Left lung (tissue), 10 donors: ENCODE data around the gene ASB6. TPM values are rescaled to one million over a fixed set of nuclear protein-coding genes. Genes with fewer than 3 reads are reported as not detected.

Experiments used
- ATAC-seq: fragments of 200-7000 bp; cut with Tn5 transposase; one replicate; pipeline ENCODE4 v1.9.1; 2020; ENCODE audit warnings: moderate library complexity
- DNase-seq, 4 donors: peaks; one replicate each; pipeline ENCODE4 v3.0.0-alpha.2; 2013 to 2020
- H3K27ac ChIP-seq, 2 donors: fragments of 200-600 bp; sonication (generic) in 1 of 2; one replicate each; pipeline versions ENCODE4 v1.5.0 to v1.8.0; 2020 to 2021
- H3K27me3 ChIP-seq, 2 donors: fragments of 200-600 bp; sonication (generic) in 1 of 2; one replicate each; pipeline versions ENCODE4 v1.5.0 to v1.8.0; 2020 to 2021
- H3K36me3 ChIP-seq, 2 donors: fragments of 200-600 bp; sonication (generic) in 1 of 2; one replicate each; pipeline versions ENCODE4 v1.5.0 to v1.8.0; 2020 to 2021
- H3K4me1 ChIP-seq, 2 donors: fragments of 200-600 bp; one replicate each; pipeline ENCODE4 v1.8.0; 2021
- H3K4me3 ChIP-seq, 2 donors: fragments of 200-600 bp; sonication (generic) in 1 of 2; one replicate each; pipeline versions ENCODE4 v1.5.0 to v1.8.0; 2020 to 2021; ENCODE audit warnings: mild to moderate bottlenecking in 1 of 2
- H3K9me3 ChIP-seq, 2 donors: fragments of 200-600 bp; sonication (generic) in 1 of 2; one replicate each; pipeline versions ENCODE4 v1.5.0 to v1.8.0; 2020 to 2021
- intact Hi-C, 2 donors: fragments of 100-400 bp; cut with DNase I; formaldehyde crosslinking; loops; one replicate each; pipeline versions ENCODE4 v1.11.2 to v1.14.2; 2022
- polyA plus RNA-seq, 6 donors: library from polyadenylated mRNA; unstranded; fragments of 120-200 nt; gene quantifications; one replicate each; pipeline ENCODE4 v1.2.1, GENCODE V29; 2013; ENCODE audit not compliant: insufficient read length in 6 of 6
- total RNA-seq, 2 donors: library from RNA; stranded (reverse); fragmentation: NEBNext Ultra II Directional; extraction: Animal tissue kit (Norgen Biotek cat#: 25700); gene quantifications; one replicate each; pipeline ENCODE4 v1.2.1, GENCODE V29; 2021
- TF ChIP-seq, protein P1 (sequence below), 2 donors: fragments of 200-600 bp; sonication (generic) in 1 of 2; IDR thresholded peaks; one replicate each; pipeline versions ENCODE4 v1.5.0 to v1.8.0; 2021; ENCODE audit warnings: antibody characterized with exemption in 2 of 2
- donor health status: DM: no; HTN: yes; CAD: no.
- donor health status: DM: no; HTN: no; CAD: no.

Gene ASB6
- total and polyA plus RNA-seq, 8 donors, result 14.0 to 18.0 (median 15.7) TPM

- ATAC-seq (no peak), DNase-seq (no peak)
- no peaks in the 10 kb centered on the region for H3K9me3 ChIP-seq
- H3K4me1 ChIP-seq, result peaks cover 5 to 12% of the 10 kb centered on the region in 2 donors
- intact Hi-C loops, result no loop called here
- H3K36me3 ChIP-seq, result no peaks in the 10 kb centered on the region
- TF ChIP-seq, protein P1, sequence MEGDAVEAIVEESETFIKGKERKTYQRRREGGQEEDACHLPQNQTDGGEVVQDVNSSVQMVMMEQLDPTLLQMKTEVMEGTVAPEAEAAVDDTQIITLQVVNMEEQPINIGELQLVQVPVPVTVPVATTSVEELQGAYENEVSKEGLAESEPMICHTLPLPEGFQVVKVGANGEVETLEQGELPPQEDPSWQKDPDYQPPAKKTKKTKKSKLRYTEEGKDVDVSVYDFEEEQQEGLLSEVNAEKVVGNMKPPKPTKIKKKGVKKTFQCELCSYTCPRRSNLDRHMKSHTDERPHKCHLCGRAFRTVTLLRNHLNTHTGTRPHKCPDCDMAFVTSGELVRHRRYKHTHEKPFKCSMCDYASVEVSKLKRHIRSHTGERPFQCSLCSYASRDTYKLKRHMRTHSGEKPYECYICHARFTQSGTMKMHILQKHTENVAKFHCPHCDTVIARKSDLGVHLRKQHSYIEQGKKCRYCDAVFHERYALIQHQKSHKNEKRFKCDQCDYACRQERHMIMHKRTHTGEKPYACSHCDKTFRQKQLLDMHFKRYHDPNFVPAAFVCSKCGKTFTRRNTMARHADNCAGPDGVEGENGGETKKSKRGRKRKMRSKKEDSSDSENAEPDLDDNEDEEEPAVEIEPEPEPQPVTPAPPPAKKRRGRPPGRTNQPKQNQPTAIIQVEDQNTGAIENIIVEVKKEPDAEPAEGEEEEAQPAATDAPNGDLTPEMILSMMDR (IDR thresholded peaks at IDR 0.05), result no peak
- H3K27me3 ChIP-seq, result peaks cover 10 to 61% of the 10 kb centered on the region in 2 donors
- no peak overlapping the region for H3K27ac ChIP-seq
- no peak overlapping the region for H3K4me3 ChIP-seq
These were observed 28.0 kb upstream of the ASB6 start for GRCh38 chr9:129669946-129670345.

- intact Hi-C loops, result no loop called here
- Histone ChIP-seq H3K4me1 (peaks cover 5 to 12% of the 10 kb centered on the region in 2 donors), H3K4me3 (no peak overlapping the region), H3K27ac (no peak overlapping the region), H3K9me3 (no peaks in the 10 kb centered on the region), H3K27me3 (peaks cover 10 to 61% of the 10 kb centered on the region in 2 donors), H3K36me3 (no peaks in the 10 kb centered on the region)
- ATAC-seq (no peak), DNase-seq (peak in 1 of 4 donors; percentile 37)
- TF ChIP-seq, protein P1 (IDR thresholded peaks at IDR 0.05), result no peak
These were observed 27.3 kb upstream of the ASB6 start for GRCh38 chr9:129669141-129669718.

GRCh38 chr9:129667850-129668249, 25.9 kb upstream of the ASB6 start:
- intact Hi-C loops, result no loop called here
- Histone ChIP-seq H3K9me3 (no peaks in the 10 kb centered on the region), H3K27ac (no peak overlapping the region), H3K27me3 (peaks cover 10 to 69% of the 10 kb centered on the region in 2 donors), H3K36me3 (no peaks in the 10 kb centered on the region), H3K4me3 (no peak overlapping the region), H3K4me1 (peaks cover 5 to 12% of the 10 kb centered on the region in 2 donors)
- TF ChIP-seq, protein P1 (IDR thresholded peaks at IDR 0.05), result no peak
- DNase-seq (no peak), ATAC-seq (no peak)

- peaks cover 5 to 12% of the 10 kb centered on the region in 2 donors for H3K4me1 ChIP-seq
- no peaks in the 10 kb centered on the region for H3K9me3 ChIP-seq
- intact Hi-C loops, result no loop called here
- no peak overlapping the region for H3K4me3 ChIP-seq
- ATAC-seq (no peak), DNase-seq (no peak)
- no peak overlapping the region for H3K27ac ChIP-seq
- H3K36me3 ChIP-seq, result no peaks in the 10 kb centered on the region
- peaks cover 10 to 73% of the 10 kb centered on the region in 2 donors for H3K27me3 ChIP-seq
- TF ChIP-seq, protein P1 (IDR thresholded peaks at IDR 0.05), result no peak
These were observed 25.4 kb upstream of the ASB6 start for GRCh38 chr9:129667378-129667777.

DNA sequence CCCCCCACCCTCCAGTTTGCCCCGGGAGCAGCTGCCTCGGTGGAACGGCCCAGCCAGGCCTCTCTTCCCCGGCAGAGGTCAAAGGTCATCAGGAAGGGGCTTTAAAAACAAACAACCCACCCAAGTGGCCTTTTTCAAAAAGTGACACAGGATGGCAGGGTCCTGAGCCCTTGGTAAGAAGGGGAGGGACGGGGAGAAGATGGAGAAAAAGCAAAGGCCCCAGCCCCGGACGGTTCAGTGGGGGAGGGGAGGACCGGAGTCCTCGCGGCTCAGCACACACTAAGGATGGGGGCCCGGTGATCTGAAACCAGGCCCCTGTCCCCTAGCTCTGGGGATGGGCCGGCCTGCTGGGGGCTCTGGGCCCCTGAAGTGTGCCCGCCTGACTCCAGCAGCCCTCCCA, 24.6 kb upstream of the ASB6 start:
- Histone ChIP-seq H3K9me3 (no peaks in the 10 kb centered on the region), H3K36me3 (no peaks in the 10 kb centered on the region), H3K4me1 (peaks cover 5 to 12% of the 10 kb centered on the region in 2 donors), H3K4me3 (peak overlapping the region in 1 of 2 donors; percentile 23), H3K27ac (no peak overlapping the region), H3K27me3 (peaks cover 10 to 78% of the 10 kb centered on the region in 2 donors)
- DNase-seq, result no peak
- ATAC-seq, result no peak
- TF ChIP-seq, protein P1 (IDR thresholded peaks at IDR 0.05), result no peak
- intact Hi-C loops, result no loop called here
